ENCODE data around the gene SRGAP2B.
"Not testable (repeated sequence)": the region's sequence is repeated elsewhere in the genome, so short reads cannot be mapped to it uniquely, and the experiment has no call there.

- TF ChIP-seq POLR2A, CTCF (IDR thresholded peaks at IDR 0.05): not testable (repeated sequence)
Observed at GRCh38 chr1:144913458-144913857, 181.7 kb downstream of the SRGAP2B start.

Data from body of pancreas (tissue), 4 donors.